H1 (cell line): ENCODE data around the gene HAS3. TPM values are rescaled to one million over a fixed set of nuclear protein-coding genes. Genes with fewer than 3 reads are reported as not detected.

Experiments
- CTCF ChIA-PET: fragments of 300-600 bp; sonication (Branson Sonifier 250); formaldehyde crosslinking; loops from one replicate; lab custom pipeline; 2021; ENCODE audit not compliant: partially characterized antibody; lab: Charles Lee
- POLR2A ChIA-PET: fragments of 300-600 bp; sonication (Branson Sonifier 250); formaldehyde crosslinking; loops from one replicate; lab custom pipeline; 2021; ENCODE audit warnings: inconsistent platforms; ENCODE audit not compliant: partially characterized antibody; lab: Charles Lee
- DNase-seq, 2 experiments: peaks; one replicate each; pipeline versions ENCODE4 v3.0.0 to v3.0.0-alpha.2; 2010 to 2022; ENCODE audit warnings: low spot score in 2 of 2, low read depth in 1 of 2, mixed read lengths in 1 of 2
- FAIRE-seq: peaks from 2 replicates; lab custom pipeline; 2011; peaks lifted over from hg19 to GRCh38; lab: Jason Lieb, UNC
- H2AFZ ChIP-seq: 2 replicates; pipeline ENCODE4 v1.8.1; 2012; ENCODE audit warnings: low read length, inconsistent platforms
- H2AK5ac ChIP-seq: 2 replicates; pipeline ENCODE4 v1.6.1; 2013; ENCODE audit warnings: low read depth, low read length
- H2BK120ac ChIP-seq: replicated peaks from 2 replicates; pipeline ENCODE3; 2013; ENCODE audit warnings: low read depth, low read length, inconsistent platforms
- H2BK12ac ChIP-seq: 2 replicates; pipeline ENCODE4 v1.6.1; 2013; ENCODE audit warnings: low read depth, low read length
- H2BK15ac ChIP-seq: 2 replicates; pipeline ENCODE4 v1.6.1; 2013; ENCODE audit warnings: low read length
- H2BK20ac ChIP-seq: 2 replicates; pipeline ENCODE4 v1.6.1; 2013; ENCODE audit warnings: low read length
- H2BK5ac ChIP-seq: 2 replicates; pipeline ENCODE4 v1.6.1; 2013; ENCODE audit warnings: low read depth, low read length
- H3K14ac ChIP-seq: 2 replicates; pipeline ENCODE4 v1.6.1; 2013; ENCODE audit warnings: inconsistent platforms; ENCODE audit not compliant: insufficient read length
- H3K18ac ChIP-seq: 2 replicates; pipeline ENCODE4 v1.6.1; 2013; ENCODE audit warnings: low read length; ENCODE audit errors: extremely low read depth
- H3K23ac ChIP-seq: 2 replicates; pipeline ENCODE4 v1.6.1; 2013; ENCODE audit warnings: inconsistent platforms; ENCODE audit not compliant: insufficient read length
- H3K23me2 ChIP-seq: 2 replicates; pipeline ENCODE4 v1.6.1; 2013; ENCODE audit warnings: low read depth, low read length
- H3K27ac ChIP-seq: 2 replicates; pipeline ENCODE4 v1.6.1; 2011; ENCODE audit warnings: low read depth, low read length, inconsistent platforms
- H3K27me3 ChIP-seq, 4 experiments: replicated peaks in 1 of 4; 1 replicate in 1 of 4; 2 replicates in 3 of 4; pipeline versions ENCODE4 v1.6.1 to v1.8.1; 2011 to 2013; ENCODE audit warnings: low read length in 3 of 4, mild to moderate bottlenecking in 3 of 4, inconsistent platforms in 2 of 4, mixed read lengths in 2 of 4, moderate library complexity in 1 of 4; ENCODE audit not compliant: control insufficient read depth in 3 of 4, insufficient read depth in 3 of 4; ENCODE audit errors: extremely low read depth in 1 of 4
- H3K36me3 ChIP-seq, 4 experiments: 2 replicates each; pipeline versions ENCODE4 v1.6.1 to v1.8.1; 2011 to 2013; ENCODE audit warnings: mild to moderate bottlenecking in 4 of 4, low read length in 3 of 4, moderate library complexity in 2 of 4, control low read depth in 1 of 4, inconsistent platforms in 1 of 4; ENCODE audit not compliant: insufficient read depth in 4 of 4, control insufficient read depth in 2 of 4
- H3K4ac ChIP-seq: replicated peaks from 2 replicates; pipeline ENCODE3; 2013; ENCODE audit warnings: low read length, low read depth, mixed read lengths, inconsistent platforms; ENCODE audit not compliant: insufficient read length
- H3K4me1 ChIP-seq, 4 experiments: replicated peaks in 1 of 4; 1 replicate in 1 of 4; 2 replicates in 3 of 4; pipeline versions ENCODE4 v1.6.1 to v1.8.1; 2011 to 2013; ENCODE audit warnings: low read length in 3 of 4, inconsistent platforms in 2 of 4, mixed read lengths in 1 of 4; ENCODE audit not compliant: insufficient read depth in 4 of 4, control insufficient read depth in 3 of 4
- H3K4me2 ChIP-seq, 2 experiments: 2 replicates each; pipeline versions ENCODE4 v1.6.1 to v1.8.1; 2011 to 2013; ENCODE audit warnings: low read depth in 2 of 2, low read length in 2 of 2, control low read depth in 1 of 2, inconsistent platforms in 1 of 2, mild to moderate bottlenecking in 1 of 2; ENCODE audit not compliant: insufficient read depth in 1 of 2
- H3K4me3 ChIP-seq, 4 experiments: fragments of 200-600, 300-600 bp in 1 of 4; sonication (generic), shearing (Covaris generic), sonication (Bioruptor Twin) in 1 of 4; 2 replicates each; pipeline versions ENCODE4 v1.5.1 to v1.8.1; 2011 to 2016; ENCODE audit warnings: low read length in 4 of 4, low read depth in 3 of 4, control low read depth in 2 of 4, inconsistent platforms in 2 of 4, mild to moderate bottlenecking in 2 of 4, mixed read lengths in 1 of 4, moderate library complexity in 1 of 4; ENCODE audit not compliant: insufficient read depth in 2 of 4; ENCODE audit errors: extremely low read depth in 1 of 4
- H3K56ac ChIP-seq: replicated peaks from 2 replicates; pipeline ENCODE3; 2013; ENCODE audit warnings: low read depth, mild to moderate bottlenecking, mixed read lengths, low read length, inconsistent platforms; ENCODE audit not compliant: insufficient read length
- H3K79me1 ChIP-seq: 2 replicates; pipeline ENCODE4 v1.6.1; 2013; ENCODE audit warnings: low read depth, low read length, control low read depth
- H3K79me2 ChIP-seq, 2 experiments: 2 replicates each; pipeline versions ENCODE4 v1.6.1 to v1.8.1; 2012 to 2013; ENCODE audit warnings: low read length in 2 of 2, mild to moderate bottlenecking in 2 of 2, inconsistent platforms in 1 of 2; ENCODE audit not compliant: insufficient read depth in 2 of 2, control insufficient read depth in 1 of 2
- H3K9ac ChIP-seq, 4 experiments: replicated peaks in 1 of 4; 1 replicate in 1 of 4; 2 replicates in 3 of 4; pipeline versions ENCODE4 v1.6.1 to v1.8.1; 2011 to 2013; ENCODE audit warnings: low read depth in 3 of 4, low read length in 3 of 4, control low read depth in 2 of 4, mild to moderate bottlenecking in 2 of 4, moderate library complexity in 2 of 4, inconsistent platforms in 1 of 4; ENCODE audit errors: extremely low read depth in 1 of 4
- H3K9me3 ChIP-seq, 2 experiments: 2 replicates each; pipeline versions ENCODE4 v1.6.1 to v1.8.1; 2012 to 2013; ENCODE audit warnings: mild to moderate bottlenecking in 2 of 2, moderate library complexity in 2 of 2, control low read depth in 1 of 2, inconsistent platforms in 1 of 2, low read depth in 1 of 2, low read length in 1 of 2, mixed read lengths in 1 of 2; ENCODE audit not compliant: insufficient read depth in 2 of 2
- H4K20me1 ChIP-seq, 2 experiments: replicated peaks in 1 of 2; 2 replicates each; pipeline versions ENCODE3 to v1.8.1; 2011 to 2013; ENCODE audit warnings: inconsistent platforms in 2 of 2, low read length in 2 of 2, mild to moderate bottlenecking in 1 of 2; ENCODE audit not compliant: insufficient read depth in 2 of 2, control insufficient read depth in 1 of 2
- H4K5ac ChIP-seq: 2 replicates; pipeline ENCODE4 v1.6.1; 2013; ENCODE audit warnings: low read length, low read depth, mixed read lengths, inconsistent platforms; ENCODE audit not compliant: insufficient read length
- H4K8ac ChIP-seq: 2 replicates; pipeline ENCODE4 v1.8.0; 2013; ENCODE audit warnings: mild to moderate bottlenecking, moderate library complexity, low read length, inconsistent platforms; ENCODE audit not compliant: insufficient read depth; ENCODE audit errors: extremely low read depth
- H4K91ac ChIP-seq: replicated peaks from 2 replicates; pipeline ENCODE3; 2013; ENCODE audit warnings: low read length, mixed read lengths, inconsistent platforms; ENCODE audit not compliant: insufficient read length
- BCL11A ChIP-seq, 2 experiments: IDR thresholded peaks; one replicate each; pipeline ENCODE4 v1.6.1; 2011; ENCODE audit warnings: low read depth in 2 of 2, low read length in 2 of 2, mild to moderate bottlenecking in 2 of 2
- CBX5 ChIP-seq: fragments of 300-800, 300-1000 bp; sonication (generic); IDR thresholded peaks from 2 replicates; pipeline ENCODE4 v1.7.1; 2016; ENCODE audit warnings: antibody characterized with exemption, low read length, low read depth
- CTBP2 ChIP-seq: IDR thresholded peaks from 2 replicates; pipeline ENCODE4 v1.7.0; 2011; ENCODE audit warnings: borderline replicate concordance, mild to moderate bottlenecking, moderate library complexity, mixed read lengths, low read length; ENCODE audit not compliant: insufficient read depth, insufficient read length
- EGR1 ChIP-seq: IDR thresholded peaks from 2 replicates; pipeline ENCODE4 v1.6.1; 2011; ENCODE audit warnings: low read depth, low read length, borderline replicate concordance
- EP300 ChIP-seq, 2 experiments: IDR thresholded peaks; 1 replicate in 1 of 2; 2 replicates in 1 of 2; pipeline ENCODE4 v1.6.1; 2011 to 2012; ENCODE audit warnings: low read depth in 2 of 2, low read length in 2 of 2, mild to moderate bottlenecking in 2 of 2, borderline replicate concordance in 1 of 2, inconsistent platforms in 1 of 2, moderate library complexity in 1 of 2
- HDAC6 ChIP-seq: IDR thresholded peaks from one replicate; pipeline ENCODE4 v1.7.1; 2012; ENCODE audit warnings: low read depth, mild to moderate bottlenecking, inconsistent platforms, low read length, moderate library complexity
- KDM5A ChIP-seq: fragments of 200-600 bp; IDR thresholded peaks from 2 replicates; pipeline ENCODE4 v1.7.1; 2012; ENCODE audit warnings: mild to moderate bottlenecking, low read length, inconsistent platforms, mixed read lengths
- NANOG ChIP-seq: IDR thresholded peaks from 2 replicates; pipeline ENCODE4 v1.6.1; 2011; ENCODE audit warnings: low read length, low read depth, mild to moderate bottlenecking, inconsistent platforms; ENCODE audit not compliant: insufficient read depth, poor library complexity, severe bottlenecking
- POLR2AphosphoS5 ChIP-seq: IDR thresholded peaks from 2 replicates; pipeline ENCODE4 v1.6.1; 2011; ENCODE audit warnings: low read depth, low read length
- POU5F1 ChIP-seq: IDR thresholded peaks from 2 replicates; pipeline ENCODE4 v1.6.1; 2011; ENCODE audit warnings: low read depth, mild to moderate bottlenecking, low read length, moderate library complexity
- SP1 ChIP-seq: IDR thresholded peaks from 2 replicates; pipeline ENCODE4 v1.6.1; 2011; ENCODE audit warnings: low read depth, low read length
- TAF7 ChIP-seq: optimal IDR thresholded peaks from 2 replicates; pipeline ENCODE3; 2011; ENCODE audit warnings: low read depth, mild to moderate bottlenecking, inconsistent platforms, low read length, moderate library complexity, borderline replicate concordance
- TCF12 ChIP-seq: IDR thresholded peaks from 2 replicates; pipeline ENCODE4 v1.6.1; 2011; ENCODE audit warnings: low read depth, mild to moderate bottlenecking, low read length
- ZNF274 ChIP-seq: IDR thresholded peaks from 2 replicates; pipeline ENCODE4 v1.7.0; 2012; ENCODE audit warnings: low read length, borderline replicate concordance; ENCODE audit errors: extremely low read depth
- WGBS, 2 experiments: shearing (Covaris generic) in 1 of 2; methylation state at CpG; one replicate each; pipeline versions ENCODE4 v1.1.6 to v1.1.7; 2013 to 2015; ENCODE audit warnings: low lambda C conversion rate in 2 of 2, mixed read lengths in 2 of 2, inconsistent platforms in 1 of 2, low coverage in 1 of 2, missing lambda C conversion rate in 1 of 2; ENCODE audit not compliant: insufficient replicate concordance in 2 of 2, insufficient coverage in 1 of 2, insufficient read length in 1 of 2; ENCODE audit errors: extremely low coverage in 1 of 2, missing lambda C conversion rate in 1 of 2; 5-methylcytosine and 5-hydroxymethylcytosine counted together
- polyA plus RNA-seq, 7 experiments: library from polyadenylated mRNA; depleted of rRNA in 3 of 7; stranded (reverse) in 5 of 7; unstranded in 2 of 7; fragments of >200 nt in 5 of 7; fragments of 200-250 nt in 2 of 7; gene quantifications; 1 replicate in 5 of 7; 2 replicates in 1 of 7; 4 replicates in 1 of 7; pipeline versions ENCODE4 v1.2.1 to v1.2.3, GENCODE V29; 2011 to 2013; ENCODE audit warnings: missing spikeins in 2 of 7, mixed read lengths in 2 of 7
- total RNA-seq: library from RNA; stranded (reverse); fragmentation: NEBNext Ultra II Directional; extraction: Animal tissue kit (Norgen Biotek cat#: 25700); gene quantifications from 2 replicates; pipeline ENCODE4 v1.2.1, GENCODE V29; 2021

HAS3 gene
- total and polyA plus RNA-seq, 2 of the 8 experiments (the other 6 are each of a cell fraction or from before 2014, with no cell fraction given) = 32.1 to 69.6 TPM

GRCh38 chr16:69094501-69094900 is 11.0 kb upstream of the HAS3 start:
- no peaks in the 10 kb centered on the region for H3K79me1 ChIP-seq
- TF ChIP-seq KDM5A (no peak), ZNF274 (no peak), TCF12 (no peak), CTBP2 (no peak), POU5F1 (no peak), HDAC6 (no peak), CBX5 (no peak), TAF7 (no peak), SP1 (no peak), NANOG (no peak), EP300 (IDR thresholded peaks at IDR 0.05; ENCODE audit: borderline replicate concordance in 1 of 2, low read depth in 2 of 2, low read length in 2 of 2) (no peak), BCL11A (IDR thresholded peaks at IDR 0.05; ENCODE audit: low read depth in 2 of 2, low read length in 2 of 2) (no peak), POLR2AphosphoS5 (no peak), EGR1 (no peak)

More at GRCh38 chr16:69094501-69094900, 11.0 kb upstream of the HAS3 start:
- Histone ChIP-seq H3K23me2 (no peaks in the 10 kb centered on the region), H2AFZ (no peak overlapping the region; the same call in 1 of the 2 replicates), H3K36me3 (no peaks in the 10 kb centered on the region), H3K4me3 (no peak overlapping the region; a peak in 1 of 8 replicates), H2BK120ac (no peak overlapping the region), H3K9ac (no peak overlapping the region), H3K79me2 (no peaks in the 10 kb centered on the region), H4K5ac (no peak overlapping the region), H3K18ac (no peak overlapping the region), H2BK20ac (peak overlapping the region; percentile 61; the same call in 1 of the 2 replicates), H3K27me3 (no peaks in the 10 kb centered on the region), H2AK5ac (no peak overlapping the region), H3K14ac (no peak overlapping the region), H2BK5ac (0 out of 2 replicates have a peak overlapping the region, but pooled peaks have one; percentile 8), H2BK12ac (no peak overlapping the region), H3K4me1 (peaks cover 6 to 18% (median 9%) of the 10 kb centered on the region in 4 experiments), H3K9me3 (no peaks in the 10 kb centered on the region), H4K91ac (no peak overlapping the region), H4K20me1 (no peaks in the 10 kb centered on the region), H3K4ac (no peak overlapping the region), H2BK15ac (no peak overlapping the region), H3K27ac (no peak overlapping the region), H3K4me2 (no peak overlapping the region), H3K23ac (no peak overlapping the region), H4K8ac (no peak overlapping the region), H3K56ac (no peak overlapping the region)
- DNase-seq = no peak
- CTCF ChIA-PET = interaction anchor here (0.6 to 2.7 kb wide), 8 partner anchors 9 to 192 kb away, joined by 3 to 11 read pairs (median 4); partner anchors contain the start of gene HAS3
- POLR2A ChIA-PET = interaction anchor here (1.0 to 3.6 kb wide), 6 partner anchors 10 to 22 kb away, joined by 3 to 9 read pairs (median 5); partner anchors contain the start of gene HAS3
- 84% methylated on average over 5 of the region's 5 CpGs; no CpG with 5 or more reads in 1 of the 2 experiments for WGBS, 2 experiments
- no peak for FAIRE-seq
